Measurements from ENCODE around the gene FEZF1.
"Not testable (repeated sequence)": the region's sequence is repeated elsewhere in the genome, so short reads cannot be mapped to it uniquely, and the experiment has no call there.

FEZF1 gene

DNA sequence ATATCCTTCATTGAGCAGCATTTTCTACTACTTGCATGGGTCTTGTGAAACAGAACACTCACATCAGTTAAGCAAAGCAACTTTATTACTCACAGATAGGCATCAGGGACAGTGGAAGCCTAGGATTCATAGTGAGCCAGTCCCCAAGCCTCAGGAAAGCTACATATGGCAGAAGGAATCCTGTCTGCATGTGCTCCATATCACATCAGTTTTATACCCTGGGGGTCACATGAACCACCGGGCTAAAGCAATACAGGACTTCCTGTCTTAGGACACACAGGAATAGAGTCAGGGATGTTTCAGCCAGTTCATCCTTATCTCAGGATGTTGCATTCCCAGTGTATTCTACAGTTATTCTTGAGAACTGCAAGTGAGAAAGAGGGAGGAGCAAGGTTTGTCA, 15.1 kb downstream of the FEZF1 start:
- TF ChIP-seq CTCF (IDR thresholded peaks at IDR 0.05; ENCODE audit: low read depth, low read length) = no peak
- DNase-seq = no peak
- Histone ChIP-seq H3K36me3 (no peaks in the 10 kb centered on the region), H3K27me3 (no peaks in the 10 kb centered on the region), H3K4me3 (ENCODE audit: low read depth, low read length) (no peak overlapping the region), H3K9me3 (no peaks in the 10 kb centered on the region), H3K4me1 (no peaks in the 10 kb centered on the region)

- H3K36me3 ChIP-seq; H3K9me3 ChIP-seq; DNase-seq; H3K4me3 ChIP-seq (ENCODE audit: low read depth, low read length); H3K4me1 ChIP-seq; H3K27me3 ChIP-seq: not testable (repeated sequence)
Measured at GRCh38 chr7:122284608-122285007, 19.9 kb downstream of the FEZF1 start.

DNA sequence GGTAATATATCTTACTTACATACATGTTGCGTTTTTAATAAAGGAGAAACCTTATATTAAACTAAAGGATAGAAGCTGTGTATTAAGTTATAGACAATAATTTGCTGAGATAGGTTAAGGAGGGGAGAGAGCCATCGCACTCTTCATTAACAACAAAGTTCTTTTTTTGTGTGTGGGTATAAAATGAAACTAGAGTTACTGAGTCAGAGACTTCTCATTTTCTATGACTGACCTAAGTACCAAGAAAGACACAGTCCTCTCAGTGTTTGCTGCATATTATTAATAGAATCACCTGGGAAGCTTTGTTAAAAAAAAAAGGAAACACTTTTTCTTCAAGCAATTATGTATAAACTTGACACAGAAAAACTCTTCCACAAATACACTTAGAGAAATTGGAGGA, 31.4 kb downstream of the FEZF1 start:
- TF ChIP-seq CTCF (IDR thresholded peaks at IDR 0.05; ENCODE audit: low read depth, low read length) = no peak
- no peaks in the 10 kb centered on the region for H3K27me3 ChIP-seq
- H3K4me1 ChIP-seq = no peaks in the 10 kb centered on the region
- DNase-seq = no peak
- H3K36me3 ChIP-seq = no peaks in the 10 kb centered on the region
- H3K9me3 ChIP-seq = no peaks in the 10 kb centered on the region
- H3K4me3 ChIP-seq (ENCODE audit: low read depth, low read length) = no peak overlapping the region

DNA sequence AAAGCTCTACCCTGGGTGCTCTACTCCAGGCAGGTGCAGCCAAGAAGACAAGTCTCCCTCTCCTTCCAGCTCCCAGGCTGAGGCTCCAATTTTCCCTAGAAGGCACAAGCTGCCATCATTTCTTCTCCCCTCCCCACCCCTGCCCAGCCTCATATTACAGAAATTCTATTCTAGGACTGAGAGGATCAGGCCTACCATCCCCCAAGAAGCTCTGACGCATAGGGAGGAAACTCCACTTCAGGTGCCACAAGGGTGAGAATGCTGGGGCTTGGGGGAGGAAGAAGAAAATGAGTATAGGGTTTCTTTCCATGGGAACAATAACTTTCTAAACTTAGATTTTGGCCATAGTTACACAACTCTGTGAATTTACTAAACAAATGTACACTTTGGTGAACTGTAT, 35.3 kb downstream of the FEZF1 start:
- no peak for DNase-seq
- Histone ChIP-seq H3K27me3 (no peaks in the 10 kb centered on the region), H3K9me3 (no peaks in the 10 kb centered on the region), H3K36me3 (no peaks in the 10 kb centered on the region), H3K4me1 (no peaks in the 10 kb centered on the region), H3K4me3 (ENCODE audit: low read depth, low read length) (no peak overlapping the region)
- TF ChIP-seq CTCF (IDR thresholded peaks at IDR 0.05; ENCODE audit: low read depth, low read length) = no peak

DNA sequence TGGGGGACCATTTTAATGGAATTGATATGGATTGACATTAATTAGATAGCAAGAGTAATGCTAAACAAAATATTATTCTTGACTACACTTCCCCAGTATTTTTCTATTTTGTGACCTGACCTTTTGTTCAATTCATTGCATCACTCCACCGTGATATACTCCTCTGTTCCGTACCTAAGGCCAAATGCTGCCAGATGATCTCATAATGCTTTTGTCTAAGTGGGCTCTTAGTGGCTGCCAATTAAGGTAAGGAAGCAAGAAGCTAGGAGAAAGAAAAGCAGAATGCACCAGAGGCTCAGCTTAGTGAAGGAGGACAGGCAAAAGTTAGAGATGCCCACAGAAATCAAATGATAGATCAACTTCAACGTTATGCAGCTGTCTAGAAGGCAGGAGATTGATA, 36.4 kb downstream of the FEZF1 start:
- Histone ChIP-seq H3K4me3 (ENCODE audit: low read depth, low read length) (no peak overlapping the region), H3K27me3 (no peaks in the 10 kb centered on the region), H3K36me3 (no peaks in the 10 kb centered on the region), H3K4me1 (no peaks in the 10 kb centered on the region), H3K9me3 (no peaks in the 10 kb centered on the region)
- no peak for DNase-seq
- TF ChIP-seq CTCF (IDR thresholded peaks at IDR 0.05; ENCODE audit: low read depth, low read length) = no peak

- Histone ChIP-seq H3K36me3 (no peaks in the 10 kb centered on the region), H3K4me3 (ENCODE audit: low read depth, low read length) (no peak overlapping the region), H3K4me1 (no peaks in the 10 kb centered on the region), H3K27me3 (no peaks in the 10 kb centered on the region), H3K9me3 (no peaks in the 10 kb centered on the region)
- no peak for TF ChIP-seq CTCF (IDR thresholded peaks at IDR 0.05; ENCODE audit: low read depth, low read length)
- no peak for DNase-seq
Measured at GRCh38 chr7:122262246-122262645, 42.3 kb downstream of the FEZF1 start.

DNA sequence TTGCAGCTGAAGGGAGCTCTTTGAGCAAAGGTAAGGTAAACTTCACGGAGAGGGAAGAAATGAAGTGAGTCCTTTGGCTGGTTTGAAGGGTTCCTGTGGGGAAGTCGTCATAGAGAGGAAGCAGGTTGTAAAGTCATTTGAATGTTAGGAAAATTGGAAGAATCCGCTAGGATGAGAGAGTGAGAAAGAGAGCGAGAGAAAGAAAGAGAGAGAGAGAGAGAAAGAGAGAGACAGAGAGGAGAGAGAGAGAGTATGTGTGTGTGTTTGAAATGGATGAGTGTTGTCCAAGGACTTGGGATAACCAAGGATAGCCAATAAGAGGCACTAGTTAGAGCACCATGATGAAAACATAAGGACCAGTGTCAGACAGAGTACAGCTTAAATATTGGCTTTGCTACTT, 43.1 kb downstream of the FEZF1 start:
- Histone ChIP-seq H3K36me3 (no peaks in the 10 kb centered on the region), H3K4me1 (no peaks in the 10 kb centered on the region), H3K4me3 (ENCODE audit: low read depth, low read length) (no peak overlapping the region), H3K27me3 (no peaks in the 10 kb centered on the region), H3K9me3 (no peaks in the 10 kb centered on the region)
- DNase-seq = no peak
- TF ChIP-seq CTCF (IDR thresholded peaks at IDR 0.05; ENCODE audit: low read depth, low read length) = no peak
